Lower leg skin (tissue), 4 donors: ENCODE data around the gene RASAL1. TPM values are rescaled to one million over a fixed set of nuclear protein-coding genes. Genes with fewer than 3 reads are reported as not detected.

Experiments
- DNase-seq, 2 donors: peaks; one replicate each; pipeline ENCODE4 v3.0.0-alpha.2; 2019; ENCODE audit warnings: low spot score in 2 of 2
- H3K4me3 ChIP-seq: fragments of 200-600 bp; sonication (generic); 2 replicates; pipeline ENCODE4 v1.5.1; 2017; ENCODE audit warnings: mild to moderate bottlenecking, low read depth; ENCODE audit not compliant: poor library complexity, severe bottlenecking
- POLR2A ChIP-seq, 2 donors: fragments of 450-650 bp; IDR thresholded peaks; one replicate each; pipeline ENCODE4 v1.6.1; 2016 to 2017; ENCODE audit warnings: antibody characterized with exemption in 2 of 2, mild to moderate bottlenecking in 1 of 2, moderate library complexity in 1 of 2
- WGBS, 2 donors: methylation state at CpG; one replicate each; pipeline ENCODE4 v1.1.5; 2018; 5-methylcytosine and 5-hydroxymethylcytosine counted together
- intact Hi-C: fragments of 100-400 bp; cut with DNase I; formaldehyde crosslinking; loops from one replicate; pipeline ENCODE4 v1.15.0; 2023; ENCODE audit warnings: low total_unique reads
- total RNA-seq, 4 donors: library from RNA; depleted of rRNA; stranded (reverse); fragments of >200 nt; gene quantifications; one replicate each; pipeline ENCODE4 v1.1.0, GENCODE V29; 2016
- TF ChIP-seq, protein P1 (sequence below), 3 donors: fragments of 450-650 bp; IDR thresholded peaks; one replicate each; pipeline ENCODE4 v1.5.1; 2016; ENCODE audit warnings: antibody characterized with exemption in 3 of 3, mild to moderate bottlenecking in 3 of 3, moderate library complexity in 2 of 3

RASAL1 gene
- total RNA-seq, 4 donors from 2014 or later: 39.3 to 59.3 (median 50.9) TPM

DNA sequence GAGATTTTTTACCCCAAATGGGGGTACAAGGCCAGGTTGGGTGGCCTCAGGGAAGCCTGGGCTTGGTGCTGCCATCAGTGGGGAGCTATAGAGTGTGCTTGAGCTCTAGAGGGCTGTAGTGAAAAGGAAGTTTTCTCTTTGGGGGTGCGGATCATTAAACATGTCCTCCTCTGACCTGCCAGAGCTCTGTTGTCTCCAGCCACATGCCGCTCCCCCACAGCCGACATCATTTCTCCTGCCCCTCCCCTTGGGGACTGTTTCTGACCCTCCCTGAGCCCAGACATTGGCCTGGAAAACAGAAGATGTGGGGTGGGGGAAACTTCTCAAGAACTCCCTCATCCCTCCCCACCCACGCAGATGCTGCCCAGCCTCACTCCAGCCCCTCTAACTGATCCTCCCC is 53.7 kb downstream of the RASAL1 start:
- 59 to 62% methylated on average over 4 of the region's 4 CpGs for WGBS, 2 donors
- intact Hi-C loops: no loop called here
- TF ChIP-seq POLR2A (IDR thresholded peaks at IDR 0.05): no peak
- TF ChIP-seq, protein P1, sequence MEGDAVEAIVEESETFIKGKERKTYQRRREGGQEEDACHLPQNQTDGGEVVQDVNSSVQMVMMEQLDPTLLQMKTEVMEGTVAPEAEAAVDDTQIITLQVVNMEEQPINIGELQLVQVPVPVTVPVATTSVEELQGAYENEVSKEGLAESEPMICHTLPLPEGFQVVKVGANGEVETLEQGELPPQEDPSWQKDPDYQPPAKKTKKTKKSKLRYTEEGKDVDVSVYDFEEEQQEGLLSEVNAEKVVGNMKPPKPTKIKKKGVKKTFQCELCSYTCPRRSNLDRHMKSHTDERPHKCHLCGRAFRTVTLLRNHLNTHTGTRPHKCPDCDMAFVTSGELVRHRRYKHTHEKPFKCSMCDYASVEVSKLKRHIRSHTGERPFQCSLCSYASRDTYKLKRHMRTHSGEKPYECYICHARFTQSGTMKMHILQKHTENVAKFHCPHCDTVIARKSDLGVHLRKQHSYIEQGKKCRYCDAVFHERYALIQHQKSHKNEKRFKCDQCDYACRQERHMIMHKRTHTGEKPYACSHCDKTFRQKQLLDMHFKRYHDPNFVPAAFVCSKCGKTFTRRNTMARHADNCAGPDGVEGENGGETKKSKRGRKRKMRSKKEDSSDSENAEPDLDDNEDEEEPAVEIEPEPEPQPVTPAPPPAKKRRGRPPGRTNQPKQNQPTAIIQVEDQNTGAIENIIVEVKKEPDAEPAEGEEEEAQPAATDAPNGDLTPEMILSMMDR (IDR thresholded peaks at IDR 0.05): no peak
- no peak for DNase-seq
- H3K4me3 ChIP-seq: no peak overlapping the region

GRCh38 chr12:113077859-113078255 is 57.7 kb downstream of the RASAL1 start:
- intact Hi-C loops: no loop called here
- WGBS, 2 donors: 20 to 34% methylated on average over 4 to 29 of the region's 48 CpGs
- DNase-seq: no peak
- no peak overlapping the region for H3K4me3 ChIP-seq
- TF ChIP-seq POLR2A (IDR thresholded peaks at IDR 0.05): no peak
- TF ChIP-seq, protein P1 (IDR thresholded peaks at IDR 0.05): no peak

DNA sequence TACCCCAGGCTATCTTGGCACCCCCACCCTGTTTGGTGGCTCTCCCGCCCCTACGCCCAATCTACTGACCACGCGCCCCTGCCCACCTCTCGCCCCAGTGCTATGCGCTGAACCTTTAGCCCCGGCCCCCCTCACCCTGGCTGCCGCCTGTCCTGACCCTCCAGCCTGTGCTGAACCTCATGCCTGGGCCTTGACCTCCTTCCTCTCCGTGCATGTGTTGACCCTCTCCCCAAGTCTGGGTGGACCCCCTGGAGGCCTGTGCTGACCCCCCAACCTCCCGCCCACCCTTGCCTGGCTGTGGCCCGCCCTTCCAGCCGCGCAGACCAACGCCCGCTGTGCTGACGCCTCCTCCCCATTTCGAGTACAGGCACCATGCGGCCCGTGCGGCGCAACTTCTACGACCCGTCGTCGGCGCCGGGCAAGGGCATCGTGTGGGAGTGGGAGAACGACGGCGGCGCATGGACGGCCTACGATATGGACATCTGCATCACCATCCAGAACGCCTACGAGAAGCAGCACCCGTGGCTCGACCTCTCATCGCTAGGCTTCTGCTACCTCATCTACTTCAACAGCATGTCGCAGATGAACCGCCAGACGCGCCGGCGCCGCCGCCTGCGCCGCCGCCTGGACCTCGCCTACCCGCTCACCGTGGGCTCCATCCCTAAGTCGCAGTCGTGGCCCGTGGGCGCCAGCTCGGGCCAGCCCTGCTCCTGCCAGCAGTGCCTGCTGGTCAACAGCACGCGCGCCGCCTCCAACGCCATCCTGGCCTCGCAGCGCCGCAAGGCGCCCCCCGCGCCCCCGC is 58.3 kb downstream of the RASAL1 start:
- no peak overlapping the region for H3K4me3 ChIP-seq
- TF ChIP-seq, protein P1 (IDR thresholded peaks at IDR 0.05): no peak
- no peak for TF ChIP-seq POLR2A (IDR thresholded peaks at IDR 0.05)
- WGBS, 2 donors: 26 to 55% methylated on average over 20 to 59 of the region's 70 CpGs
- intact Hi-C loops: no loop called here
- DNase-seq: no peak

DNA sequence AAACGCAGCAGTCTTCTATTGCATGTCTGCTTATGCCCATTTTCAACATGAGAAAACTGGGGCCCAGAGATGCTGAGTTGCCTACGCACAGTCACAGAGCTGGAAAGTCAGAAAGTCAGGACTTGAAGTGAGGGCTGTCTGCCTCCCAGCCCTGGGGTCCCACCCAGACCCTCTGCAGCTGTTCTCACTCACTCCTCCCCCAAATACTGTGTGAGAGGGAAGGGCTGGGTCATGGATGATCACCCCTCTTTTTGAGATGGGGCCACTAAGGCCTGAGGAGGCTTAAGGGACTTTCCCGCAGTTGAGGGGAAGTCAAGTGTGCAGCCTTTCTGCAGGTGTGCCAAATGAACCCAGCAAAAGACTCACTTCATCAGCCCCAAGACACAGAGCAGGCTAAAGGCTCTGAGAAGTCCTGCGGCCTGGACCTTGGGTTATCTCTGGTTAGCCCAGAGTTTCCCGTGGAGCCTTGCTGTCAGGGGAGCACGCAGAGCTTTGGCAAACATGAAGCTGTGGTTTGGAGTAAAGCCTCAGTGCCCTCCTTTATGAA is 60.4 kb downstream of the RASAL1 start:
- WGBS, 2 donors: 60 to 61% methylated on average over 6 of the region's 6 CpGs
- no peak overlapping the region for H3K4me3 ChIP-seq

DNA sequence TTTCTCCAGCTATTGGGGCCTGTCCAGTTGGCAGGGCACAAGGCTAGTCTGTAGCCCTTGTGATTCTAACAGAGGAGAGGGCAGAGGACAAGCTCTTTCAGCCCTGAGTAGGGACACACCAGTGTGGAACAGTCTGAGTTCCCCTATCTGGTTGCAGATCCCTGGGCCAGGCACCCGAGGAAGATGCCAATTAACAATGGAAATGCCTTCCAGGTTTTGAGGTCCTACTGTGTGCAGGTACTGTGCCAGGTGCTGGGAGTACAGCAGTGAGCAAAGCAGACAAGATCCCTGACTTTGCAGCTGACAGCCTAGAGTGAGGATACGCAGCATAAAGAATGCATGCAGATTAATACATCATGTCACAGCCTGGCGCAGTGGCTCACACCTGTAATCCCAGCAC is 62.0 kb downstream of the RASAL1 start:
- 62 to 74% methylated on average over 3 of the region's 3 CpGs for whole genome bisulfite sequencing, 2 donors
- no peak overlapping the region for H3K4me3 ChIP-seq
- intact Hi-C loops: no loop called here
- TF ChIP-seq, protein P1 (IDR thresholded peaks at IDR 0.05): no peak
- TF ChIP-seq POLR2A (IDR thresholded peaks at IDR 0.05): no peak
- DNase-seq: no peak

More for the DNA sequence above, 60.4 kb downstream of the RASAL1 start:
- no peak for DNase-seq
- TF ChIP-seq, protein P1 (IDR thresholded peaks at IDR 0.05): no peak
- TF ChIP-seq POLR2A (IDR thresholded peaks at IDR 0.05): no peak
- intact Hi-C loops: no loop called here
